ENCODE data around the gene OSBPL8.
A peak's percentile ranks its signal among the peaks of the same experiment; 100 is the strongest.

DNA sequence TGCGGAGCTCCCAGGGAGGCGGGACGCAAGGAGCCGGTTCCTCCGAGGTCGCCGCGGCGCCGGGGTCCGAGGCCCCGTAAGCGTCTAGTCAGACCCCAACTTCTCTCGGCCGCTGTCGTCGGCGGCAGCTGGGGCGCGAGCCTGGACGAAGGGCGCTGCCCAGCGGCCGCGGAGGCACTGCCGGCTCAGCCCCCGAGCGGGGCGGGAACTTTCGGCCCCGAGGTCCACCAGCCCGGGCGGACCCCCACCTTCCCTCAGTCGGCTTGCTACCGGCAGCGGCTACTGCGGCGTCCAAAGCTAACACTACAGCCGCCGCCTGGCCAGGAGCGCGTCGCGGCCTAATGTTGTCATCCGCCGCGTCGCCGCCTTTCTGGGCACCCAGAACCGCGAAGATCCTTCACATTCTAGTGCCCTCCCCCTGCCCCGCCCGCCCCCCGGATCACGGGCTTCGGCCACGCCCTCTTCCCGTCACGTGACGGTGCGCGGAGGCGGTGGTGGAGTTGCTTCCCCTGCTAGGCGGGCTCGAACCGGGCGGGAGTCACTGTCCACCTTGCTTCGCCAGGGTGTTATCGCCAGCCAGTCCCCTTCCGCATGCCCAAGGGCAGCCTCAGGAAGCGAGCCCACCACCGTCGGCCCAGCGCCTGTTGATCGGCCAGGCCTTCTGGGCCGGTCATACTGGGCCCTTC, at the start of gene OSBPL8:
- TF ChIP-seq, protein P1, sequence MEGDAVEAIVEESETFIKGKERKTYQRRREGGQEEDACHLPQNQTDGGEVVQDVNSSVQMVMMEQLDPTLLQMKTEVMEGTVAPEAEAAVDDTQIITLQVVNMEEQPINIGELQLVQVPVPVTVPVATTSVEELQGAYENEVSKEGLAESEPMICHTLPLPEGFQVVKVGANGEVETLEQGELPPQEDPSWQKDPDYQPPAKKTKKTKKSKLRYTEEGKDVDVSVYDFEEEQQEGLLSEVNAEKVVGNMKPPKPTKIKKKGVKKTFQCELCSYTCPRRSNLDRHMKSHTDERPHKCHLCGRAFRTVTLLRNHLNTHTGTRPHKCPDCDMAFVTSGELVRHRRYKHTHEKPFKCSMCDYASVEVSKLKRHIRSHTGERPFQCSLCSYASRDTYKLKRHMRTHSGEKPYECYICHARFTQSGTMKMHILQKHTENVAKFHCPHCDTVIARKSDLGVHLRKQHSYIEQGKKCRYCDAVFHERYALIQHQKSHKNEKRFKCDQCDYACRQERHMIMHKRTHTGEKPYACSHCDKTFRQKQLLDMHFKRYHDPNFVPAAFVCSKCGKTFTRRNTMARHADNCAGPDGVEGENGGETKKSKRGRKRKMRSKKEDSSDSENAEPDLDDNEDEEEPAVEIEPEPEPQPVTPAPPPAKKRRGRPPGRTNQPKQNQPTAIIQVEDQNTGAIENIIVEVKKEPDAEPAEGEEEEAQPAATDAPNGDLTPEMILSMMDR (IDR thresholded peaks at IDR 0.05) = peak in 4 of 6 experiments; percentile 29 to 68 (median 49)
- TF ChIP-seq POLR2A (IDR thresholded peaks at IDR 0.05) = peak; percentile 67 to 84

Data from Peyer's patch (tissue), 4 donors.